Activated gamma-delta T cell (primary cell): ENCODE data around the gene PTPRC.

Source experiments
- DNase-seq: peaks from one replicate; lab custom pipeline; 2025; lab: John Stamatoyannopoulos, UW

Gene PTPRC

DNA sequence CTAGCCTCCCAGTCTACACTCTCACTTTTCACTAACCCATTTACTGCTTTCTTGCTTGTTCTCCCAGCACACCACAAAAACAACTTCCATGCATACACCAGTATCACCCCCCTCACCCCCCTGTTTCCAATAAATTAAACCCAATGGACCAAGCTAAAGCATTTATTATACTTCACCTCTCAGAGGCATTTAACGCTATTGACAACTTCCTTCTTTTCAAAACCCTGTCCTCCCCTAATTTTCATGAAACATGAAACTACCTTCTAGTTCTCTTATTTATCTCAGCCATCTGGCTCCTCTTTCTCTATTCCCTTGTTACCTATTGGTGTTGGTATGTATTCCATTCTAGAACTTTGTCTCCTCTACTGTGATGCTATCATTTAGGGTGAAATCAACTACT lies 32.3 kb downstream of the PTPRC start:
- DNase-seq = no peak

GRCh38 chr1:198672124-198672523 lies 33.3 kb downstream of the PTPRC start:
- no peak for DNase-seq

DNA sequence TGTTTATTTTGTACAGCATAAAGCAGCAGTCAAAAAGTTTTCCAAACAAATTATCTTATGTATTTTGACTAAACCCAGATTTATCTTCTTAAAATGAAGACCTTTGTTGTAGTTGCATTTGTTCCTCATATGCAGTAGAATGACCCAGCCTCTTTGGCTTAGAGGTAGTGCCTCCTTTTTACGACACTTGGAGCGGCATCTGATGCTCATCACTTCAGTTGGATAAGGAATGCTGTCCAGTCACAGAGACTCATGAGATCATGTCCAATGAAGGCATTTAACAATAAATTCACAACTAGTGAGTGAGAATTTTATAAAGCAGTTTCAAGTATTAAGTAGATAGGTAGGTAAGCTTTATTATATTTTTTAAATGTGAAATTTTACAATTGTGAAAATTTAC lies 35.2 kb downstream of the PTPRC start:
- DNase-seq = no peak

- no peak for DNase-seq
Measured at GRCh38 chr1:198676253-198676652, 37.4 kb downstream of the PTPRC start.

DNA sequence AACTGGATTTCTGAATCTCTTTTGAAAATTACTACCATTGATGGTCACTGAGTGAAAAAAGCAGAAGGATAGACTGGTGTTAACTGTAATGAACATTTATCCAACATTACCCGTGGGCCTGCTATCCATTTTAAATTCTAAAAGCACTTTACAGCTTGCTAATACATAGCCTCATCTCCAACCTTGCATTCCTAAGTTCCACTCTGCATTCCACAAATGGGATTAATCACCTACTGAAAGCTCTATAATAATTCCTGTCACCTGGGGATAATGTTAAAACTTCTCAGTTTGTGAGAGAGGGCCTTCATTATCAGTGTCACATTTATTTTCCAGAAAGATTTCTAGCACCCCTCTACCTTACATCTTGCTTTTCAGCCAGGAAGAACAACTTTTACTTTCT lies 38.2 kb downstream of the PTPRC start:
- DNase-seq = no peak

GRCh38 chr1:198677871-198678270 lies 39.0 kb downstream of the PTPRC start:
- DNase-seq = no peak

DNA sequence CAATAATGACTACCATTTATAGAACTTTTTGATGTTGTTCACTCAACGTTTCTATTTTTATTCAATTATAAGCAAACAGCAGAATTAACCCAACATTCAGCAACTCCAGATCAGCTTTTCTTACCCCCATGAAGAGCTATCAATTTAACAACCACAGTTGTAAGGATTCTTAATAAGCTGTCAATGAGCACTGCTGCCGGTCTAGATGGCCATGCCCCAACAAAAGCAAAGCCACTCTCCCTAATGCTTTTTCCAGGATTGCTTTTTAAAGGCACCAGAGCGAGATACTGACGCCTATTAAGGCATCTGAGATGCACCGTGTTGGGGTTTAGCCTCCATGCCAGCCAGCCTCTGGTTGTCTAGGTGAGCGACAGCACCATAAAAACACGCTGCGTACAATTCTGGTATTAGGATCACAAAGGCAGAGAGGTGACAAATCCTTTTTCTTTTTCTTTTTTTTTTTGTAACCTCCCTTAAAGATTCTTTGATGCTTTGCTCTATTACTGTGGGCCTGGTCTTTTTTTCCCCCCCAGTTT lies 39.5 kb downstream of the PTPRC start:
- no peak for DNase-seq

DNA sequence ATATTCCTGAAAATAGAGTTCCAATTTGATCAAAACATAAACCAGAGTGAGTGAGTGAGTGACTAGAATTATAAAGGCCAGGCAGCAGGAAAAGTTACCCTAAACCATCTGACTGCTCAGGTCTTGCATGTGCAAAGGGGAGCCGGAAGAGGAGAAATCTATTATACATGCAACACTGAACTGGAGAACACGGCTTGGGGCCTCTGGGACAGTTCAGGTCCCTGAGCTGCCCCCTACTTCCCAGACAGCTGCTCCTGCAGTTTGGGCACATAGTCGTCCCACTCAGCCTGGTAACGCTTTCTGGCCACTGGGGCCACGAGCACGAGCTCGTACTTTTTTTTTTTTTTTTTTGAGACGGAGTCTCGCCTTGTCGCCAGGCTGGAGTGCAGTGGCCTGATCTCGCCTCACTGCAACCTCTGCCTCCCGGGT lies 40.1 kb downstream of the PTPRC start:
- DNase-seq = no peak

DNA sequence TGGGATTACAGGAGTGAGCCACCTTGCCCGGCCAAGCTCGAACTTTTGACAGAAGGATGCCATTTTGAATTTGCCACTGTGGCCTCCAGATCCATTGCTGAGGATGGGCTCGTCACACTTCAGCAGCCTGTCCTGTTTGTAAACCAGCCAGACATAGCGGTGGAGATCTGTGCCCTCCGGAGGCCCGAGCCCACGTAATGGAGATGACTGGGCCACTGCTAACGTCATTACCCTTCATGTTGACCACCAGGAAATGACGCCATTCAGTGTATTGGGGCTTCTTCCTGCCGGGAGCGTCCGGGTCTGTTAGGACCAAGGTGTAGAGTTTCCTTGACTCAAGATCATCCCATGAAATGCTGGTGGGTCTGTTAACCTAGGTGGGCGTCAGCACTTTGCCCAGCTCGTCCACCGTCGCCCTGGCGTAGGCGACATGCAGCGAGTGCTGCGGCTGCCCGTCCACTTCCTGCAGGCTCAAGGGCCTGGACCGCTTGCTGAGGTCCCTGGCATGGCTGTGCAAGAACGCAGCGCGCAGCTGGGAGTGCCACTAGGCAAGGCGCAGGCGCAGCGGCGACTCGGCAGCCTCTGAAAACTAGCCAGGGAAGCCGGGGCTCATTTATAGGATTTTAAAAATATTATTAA lies 40.8 kb downstream of the PTPRC start:
- peak; percentile 22 for DNase-seq

DNA sequence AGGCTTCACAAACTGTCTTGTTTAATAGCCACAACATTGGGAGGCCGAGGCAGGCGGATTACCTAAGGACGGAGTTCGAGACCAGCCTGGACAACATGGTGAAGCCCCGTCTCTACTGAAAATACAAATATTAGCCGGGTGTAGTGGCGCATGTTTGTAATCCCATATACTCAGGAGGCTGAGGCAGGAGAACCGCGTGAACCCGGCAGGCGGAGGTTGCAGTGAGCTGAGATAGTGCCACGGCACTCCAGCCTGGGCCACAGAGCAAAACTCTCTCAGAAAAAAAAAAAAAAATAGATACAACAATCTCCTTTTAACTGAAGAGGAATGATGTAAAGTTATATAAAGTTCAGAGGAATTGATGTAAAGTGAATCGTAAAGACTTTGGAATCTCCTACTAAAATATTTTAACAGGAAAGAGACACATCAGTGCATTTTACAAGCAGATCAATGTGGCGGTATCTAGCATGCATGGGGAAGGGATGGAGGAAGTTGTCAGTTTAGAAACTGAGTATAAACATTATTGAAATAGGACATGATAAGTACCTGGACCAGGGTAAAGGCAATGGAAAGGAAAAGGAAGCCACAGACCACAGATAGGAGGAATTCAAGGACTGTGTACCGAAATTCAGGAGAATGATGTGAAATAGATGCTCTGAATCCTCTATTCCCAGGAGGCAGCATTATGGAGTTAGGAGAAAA lies 41.5 kb downstream of the PTPRC start:
- DNase-seq = no peak

DNA sequence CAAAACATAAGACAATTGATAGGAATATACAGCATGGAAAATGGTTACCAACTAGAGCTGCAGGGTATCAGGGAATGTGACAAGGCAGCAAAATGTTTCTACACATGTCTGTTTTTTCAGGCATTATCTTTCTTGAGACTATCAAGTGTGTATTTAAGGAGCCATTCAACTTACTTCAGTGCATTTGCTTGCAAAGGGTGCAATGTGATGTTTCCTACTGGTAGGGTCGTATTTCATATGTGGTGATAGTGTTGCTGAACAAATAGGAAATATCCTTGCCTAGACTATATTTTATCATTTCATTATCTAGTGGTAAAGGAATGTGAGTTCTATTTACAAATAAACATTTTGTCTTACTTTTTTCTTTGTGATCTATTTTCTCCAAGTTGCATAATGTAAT lies 42.4 kb downstream of the PTPRC start:
- no peak for DNase-seq

DNA sequence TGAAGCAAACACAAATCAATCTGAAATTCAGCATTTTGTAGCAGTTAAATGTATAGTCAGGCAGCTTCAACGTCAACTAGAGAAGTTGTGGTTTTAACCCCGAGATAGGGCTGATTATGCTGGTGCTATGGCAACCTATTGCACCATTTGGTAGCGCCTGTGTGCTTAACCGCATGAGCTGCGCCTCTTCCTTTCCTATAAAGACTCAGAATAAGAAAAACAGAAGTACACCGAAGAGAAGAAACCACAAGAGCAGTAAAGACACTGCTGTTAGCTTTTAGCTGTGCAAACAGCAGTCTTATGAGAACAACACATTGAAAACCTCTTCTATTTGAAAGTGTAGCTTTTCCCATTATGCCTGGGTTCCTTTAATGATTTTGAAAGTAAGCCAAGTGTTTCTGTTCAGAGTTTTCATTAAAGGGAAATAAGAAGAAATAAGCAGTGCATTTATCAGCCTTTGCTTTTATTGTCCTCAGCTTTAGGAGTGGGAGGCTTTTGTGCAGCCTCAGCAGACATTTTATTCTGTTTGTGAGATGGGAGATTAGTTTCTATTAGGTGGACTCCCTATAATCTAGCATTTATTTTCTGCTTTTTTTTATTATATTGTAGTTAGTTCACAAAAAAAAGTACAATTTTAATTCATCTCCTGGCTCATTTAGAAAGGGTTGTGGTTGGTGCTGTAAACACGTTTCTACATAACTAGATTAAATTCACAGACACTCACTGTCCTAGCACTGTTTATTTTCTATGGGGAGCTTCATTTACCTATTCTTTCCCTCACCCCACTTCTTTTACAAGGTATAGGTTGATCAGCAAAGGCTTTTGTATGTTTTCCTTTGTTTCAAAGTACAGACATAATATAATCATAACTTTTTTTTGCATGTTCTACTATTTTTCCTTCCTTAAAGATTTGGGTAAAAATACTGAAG lies 43.3 kb downstream of the PTPRC start:
- DNase-seq = no peak

- no peak for DNase-seq
Measured at GRCh38 chr1:198682850-198683249, 44.0 kb downstream of the PTPRC start.

GRCh38 chr1:198683449-198683848 lies 44.6 kb downstream of the PTPRC start:
- no peak for DNase-seq

DNA sequence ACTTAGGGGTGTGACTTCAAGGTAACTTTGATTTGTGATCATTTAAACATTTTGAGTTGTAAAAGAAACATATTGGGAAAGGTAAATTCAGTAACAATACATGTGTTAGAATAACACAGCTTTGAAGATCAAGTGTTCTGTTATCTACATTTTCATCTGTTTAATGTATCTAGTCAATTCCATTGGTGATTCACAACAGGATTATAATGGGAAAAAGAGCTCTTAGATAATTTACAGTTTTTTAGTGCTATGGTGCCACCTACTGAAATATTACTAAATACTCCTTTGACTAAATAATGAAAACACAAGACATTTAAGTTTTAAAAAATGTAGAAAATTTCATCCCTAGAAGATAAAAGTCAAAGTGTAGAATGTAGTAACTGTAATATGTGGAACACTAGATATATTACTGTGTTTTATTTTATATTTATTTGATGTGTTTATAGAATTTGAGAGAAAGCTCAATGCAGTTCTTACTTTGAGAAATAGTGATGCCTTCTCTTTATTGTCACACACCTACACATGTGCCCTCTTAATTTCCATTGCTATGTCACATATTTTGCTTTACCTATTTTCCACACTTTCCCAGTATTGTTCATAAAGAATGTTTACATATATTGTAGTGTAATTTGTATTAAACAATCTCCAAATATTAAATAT lies 47.4 kb downstream of the PTPRC start:
- no peak for DNase-seq

- DNase-seq = no peak
Measured at GRCh38 chr1:198687429-198687828, 48.6 kb downstream of the PTPRC start.

- DNase-seq = no peak
Measured at GRCh38 chr1:198691063-198691462, 52.2 kb downstream of the PTPRC start.

- DNase-seq = no peak
Measured at GRCh38 chr1:198693321-198693720, 54.5 kb downstream of the PTPRC start.

DNA sequence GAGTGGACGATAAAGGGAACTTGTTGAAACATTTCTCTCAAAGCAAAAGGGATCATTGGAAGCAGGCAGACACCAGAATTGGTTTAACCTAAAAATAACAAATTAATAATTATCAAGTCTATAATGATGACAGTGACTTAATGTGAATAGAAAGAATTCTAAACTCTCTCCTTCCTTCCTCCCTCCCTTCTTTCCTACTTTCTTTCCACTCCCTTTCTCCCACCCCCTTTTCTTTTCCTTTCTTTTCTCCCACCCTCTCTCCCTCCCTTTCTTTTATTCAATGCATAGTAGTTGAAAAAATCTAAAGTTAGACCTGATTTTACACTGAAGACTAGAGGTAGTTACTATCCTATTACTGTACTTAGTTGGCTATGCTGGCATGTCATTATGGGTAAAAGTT lies 55.7 kb downstream of the PTPRC start:
- no peak for DNase-seq

DNA sequence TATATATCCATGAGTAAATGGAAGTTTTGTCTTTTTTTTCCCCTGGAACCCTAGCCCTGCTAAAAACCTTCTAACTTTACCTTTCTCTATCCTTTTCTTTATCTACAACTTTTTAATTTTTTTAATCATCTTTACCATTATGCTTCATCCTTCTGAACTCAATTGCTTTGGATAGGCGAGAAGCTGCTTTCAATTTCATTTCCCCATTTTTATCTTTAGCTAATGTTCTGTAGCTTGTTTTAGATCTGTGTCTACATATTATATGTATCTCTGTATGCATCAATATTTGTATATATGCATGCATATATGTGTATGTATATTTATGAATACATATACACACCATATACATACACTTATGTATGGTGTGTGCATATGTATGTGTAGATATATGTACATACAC lies 57.4 kb downstream of the PTPRC start:
- DNase-seq = no peak

DNA sequence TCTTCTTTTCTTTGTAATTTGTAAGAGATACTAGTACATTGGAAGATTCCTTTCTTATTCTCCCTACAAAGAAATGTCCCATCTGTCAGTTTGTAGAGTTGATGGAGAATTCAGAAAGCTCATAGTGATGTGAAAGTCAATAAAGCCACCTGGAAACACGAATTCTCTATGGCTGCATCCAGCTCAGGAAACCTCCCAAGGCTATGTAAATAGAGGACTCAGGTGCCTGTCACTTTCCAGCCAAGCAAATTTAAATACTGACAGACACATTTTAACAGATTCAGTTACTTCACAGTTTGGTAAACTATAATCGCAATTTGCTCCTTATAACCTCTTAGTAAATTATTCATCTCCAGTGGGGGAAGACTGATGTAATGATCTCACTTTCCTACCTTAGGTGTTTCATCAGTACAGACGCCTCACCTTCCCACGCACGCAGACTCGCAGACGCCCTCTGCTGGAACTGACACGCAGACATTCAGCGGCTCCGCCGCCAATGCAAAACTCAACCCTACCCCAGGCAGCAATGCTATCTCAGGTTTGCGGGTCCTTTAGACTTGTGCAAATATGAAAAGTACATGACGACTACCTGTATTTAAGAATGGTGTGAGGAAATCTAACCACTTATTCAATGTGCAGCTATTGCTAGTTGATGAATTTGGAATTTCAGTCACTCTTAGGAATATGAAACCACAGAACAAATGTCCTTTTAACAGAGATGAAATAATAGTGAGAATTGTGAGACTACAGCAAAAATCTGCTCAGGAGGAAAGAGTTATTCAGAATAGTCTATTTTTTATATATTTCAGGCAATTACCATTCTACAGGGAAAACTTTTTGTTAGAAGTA lies 60.6 kb downstream of the PTPRC start:
- DNase-seq = peak; percentile 23
